LNCaP clone FGC (cell line): ENCODE data around the gene NUDT4.
"Not testable (repeated sequence)": the region's sequence is repeated elsewhere in the genome, so short reads cannot be mapped to it uniquely, and the experiment has no call there.

Experiments used
- DNase-seq: peaks from one replicate; pipeline ENCODE4 v3.0.0-alpha.2; 2011; ENCODE audit warnings: low read depth
- H3K4me3 ChIP-seq: 2 replicates; pipeline ENCODE4 v1.5.1; 2011; ENCODE audit warnings: mild to moderate bottlenecking, low read depth, low read length, control low read depth
- CTCF ChIP-seq: IDR thresholded peaks from 2 replicates; pipeline ENCODE4 v1.5.1; 2012; ENCODE audit warnings: mild to moderate bottlenecking; ENCODE audit not compliant: control insufficient read depth, insufficient read depth; ENCODE audit errors: extremely low read depth

NUDT4 gene

GRCh38 chr12:93375906-93376305 lies 1.8 kb upstream of the NUDT4 start:
- no peak for DNase-seq
- no peak for TF ChIP-seq CTCF
- no peak overlapping the region for H3K4me3 ChIP-seq

DNA sequence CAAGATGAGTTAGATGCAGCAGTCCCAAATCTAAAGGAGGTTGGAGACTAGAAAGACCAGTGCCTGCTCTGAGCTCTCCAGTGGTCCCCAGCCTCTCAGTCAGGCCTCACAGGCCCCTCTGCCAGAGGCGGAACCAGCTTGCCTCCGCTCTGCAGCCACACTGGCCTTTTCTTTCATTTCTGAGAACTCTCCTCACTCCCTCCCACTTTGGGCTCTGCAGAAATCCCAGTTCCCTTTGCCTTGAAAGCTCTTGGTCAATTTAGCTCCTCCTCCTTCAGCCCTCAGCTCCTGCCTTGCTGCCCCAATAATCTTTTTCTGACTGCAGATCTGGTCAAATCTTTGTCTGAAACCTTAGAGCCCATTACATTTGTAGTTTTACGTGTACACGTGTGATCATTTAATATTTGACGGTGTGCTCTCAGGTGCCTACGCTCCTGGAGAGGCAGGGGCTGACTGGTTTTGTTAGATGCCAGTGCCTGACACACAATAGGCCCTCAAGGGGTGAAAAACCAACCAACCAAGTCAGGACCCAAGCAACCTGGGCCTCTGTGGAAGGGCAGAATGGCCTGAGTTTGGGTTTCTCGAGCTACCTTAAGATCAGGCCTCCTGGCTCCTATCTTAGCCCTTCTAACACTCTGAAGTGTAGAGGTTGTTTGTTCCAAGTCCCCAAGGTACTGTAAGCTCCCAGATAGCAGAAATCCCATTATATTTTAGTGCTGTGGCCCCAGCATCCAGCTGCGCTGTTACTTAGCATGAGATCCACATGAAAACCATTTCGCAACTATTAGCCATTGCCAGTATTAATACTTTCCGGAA lies 1.1 kb upstream of the NUDT4 start:
- no peak for DNase-seq
- no peak for TF ChIP-seq CTCF
- H3K4me3 ChIP-seq = peak overlapping the region; percentile 55; the same call in 1 of the 2 replicates

DNA sequence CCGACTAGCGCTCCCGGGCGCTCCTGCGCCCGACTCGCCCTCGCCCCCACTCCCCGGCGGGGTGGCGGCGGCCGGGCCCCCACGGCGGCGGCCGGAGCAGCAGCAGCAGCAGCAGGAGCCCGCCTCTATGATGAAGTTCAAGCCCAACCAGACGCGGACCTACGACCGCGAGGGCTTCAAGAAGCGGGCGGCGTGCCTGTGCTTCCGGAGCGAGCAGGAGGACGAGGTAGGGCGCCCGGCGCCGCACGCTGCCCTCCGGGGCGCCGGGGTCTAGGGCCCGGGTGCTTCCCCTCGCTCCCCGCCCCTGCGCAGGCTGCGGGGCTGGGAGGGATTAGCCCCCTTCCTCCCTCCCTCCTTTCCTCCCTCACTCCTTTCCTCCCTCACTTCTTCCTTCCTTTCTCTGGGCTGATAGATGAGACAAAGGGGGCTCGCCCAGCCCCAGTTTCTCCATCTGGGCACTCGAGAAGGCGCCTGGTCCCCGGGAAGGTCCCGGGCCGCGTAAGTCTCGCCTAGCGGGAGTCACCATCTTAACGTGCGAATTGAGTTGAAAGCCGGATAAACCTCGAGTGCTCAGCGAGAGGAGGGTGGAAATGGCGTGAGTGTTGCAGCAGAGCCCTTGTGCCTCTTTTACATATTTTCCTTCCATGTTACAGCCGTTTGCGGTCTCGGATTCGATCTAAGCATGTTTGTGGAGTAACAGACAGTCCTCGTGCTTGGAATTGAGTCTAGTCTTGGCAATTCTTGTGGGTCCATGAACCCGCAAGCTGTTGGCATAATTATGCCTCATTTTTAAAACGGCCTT lies 672 bp downstream of the NUDT4 start:
- H3K4me3 ChIP-seq = peak overlapping the region; percentile 85
- DNase-seq = not testable (repeated sequence)

DNA sequence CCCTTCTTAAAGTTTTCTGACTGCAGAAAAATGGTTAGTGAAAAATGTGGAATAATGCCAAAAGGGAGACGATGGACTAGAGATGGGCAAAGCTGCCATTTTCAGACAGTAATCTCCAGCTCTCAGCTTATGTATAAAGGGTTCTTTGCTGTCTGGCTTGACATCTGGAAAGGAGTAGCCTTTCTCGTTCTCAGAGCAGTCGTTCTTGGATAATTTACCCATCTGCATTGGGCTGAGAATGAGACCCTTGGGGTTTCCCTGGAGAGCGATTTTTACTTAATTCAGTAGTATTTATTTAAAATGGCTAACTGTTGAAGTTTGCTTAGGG lies 1.2 kb downstream of the NUDT4 start:
- no peak for DNase-seq
- H3K4me3 ChIP-seq = peak overlapping the region; percentile 85
- no peak for TF ChIP-seq CTCF

GRCh38 chr12:93379326-93379980 lies 1.7 kb downstream of the NUDT4 start:
- H3K4me3 ChIP-seq = peak overlapping the region; percentile 85
- TF ChIP-seq CTCF = no peak
- no peak for DNase-seq

GRCh38 chr12:93379981-93380361 lies 2.2 kb downstream of the NUDT4 start:
- no peak for TF ChIP-seq CTCF
- peak overlapping the region; percentile 85 for H3K4me3 ChIP-seq
- DNase-seq = no peak

DNA sequence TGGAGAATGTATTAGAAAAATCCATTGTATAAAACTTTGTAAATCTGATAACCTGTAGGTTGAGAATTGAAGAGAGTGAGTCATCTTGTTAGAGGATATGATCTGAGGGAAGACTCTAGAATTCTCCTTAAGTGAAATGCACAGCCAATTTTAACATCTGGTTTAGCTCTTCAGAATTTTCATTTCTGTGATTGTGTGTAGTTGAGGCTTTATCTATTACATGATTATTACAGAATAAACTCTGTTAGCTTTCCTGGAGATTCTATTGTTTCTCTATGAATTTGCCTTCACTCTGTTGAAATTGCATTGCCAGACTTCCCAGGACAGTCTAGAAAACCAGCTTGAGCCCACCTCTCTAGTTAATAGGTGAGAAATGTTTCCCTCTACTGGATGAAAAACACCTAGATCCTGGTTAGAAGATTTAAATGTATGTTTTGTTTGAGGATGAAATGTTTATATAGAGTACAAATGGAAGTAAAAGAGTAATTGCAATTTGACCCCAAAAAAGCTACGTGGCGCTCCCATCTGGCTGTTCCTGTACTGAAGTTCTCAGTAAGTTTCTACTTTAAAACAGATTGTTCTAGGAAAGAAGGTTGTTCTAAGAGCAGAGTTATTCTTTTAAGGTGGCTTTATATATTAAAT lies 2.9 kb downstream of the NUDT4 start:
- no peak for DNase-seq
- peak; percentile 24; the same call in 1 of the 2 replicates for TF ChIP-seq CTCF
- peak overlapping the region; percentile 85 for H3K4me3 ChIP-seq
